Suprapubic skin (tissue), 4 donors: ENCODE measurements around the gene PHF1. TPM values are rescaled to one million over a fixed set of nuclear protein-coding genes. Genes with fewer than 3 reads are reported as not detected.
"Not testable (repeated sequence)": the region's sequence is repeated elsewhere in the genome, so short reads cannot be mapped to it uniquely, and the experiment has no call there.

ENCODE experiments used
- DNase-seq, 2 donors: peaks; one replicate each; pipeline ENCODE4 v3.0.0-alpha.2; 2019; ENCODE audit warnings: low spot score in 2 of 2
- H3K27ac ChIP-seq: fragments of 200-600 bp; sonication (generic); one replicate; pipeline ENCODE4 v1.5.1; 2019
- H3K27me3 ChIP-seq: fragments of 200-600 bp; sonication (generic); one replicate; pipeline ENCODE4 v1.5.1; 2019
- H3K36me3 ChIP-seq: fragments of 200-600 bp; sonication (generic); one replicate; pipeline ENCODE4 v1.5.1; 2019
- H3K4me1 ChIP-seq: fragments of 200-600 bp; sonication (generic); one replicate; pipeline ENCODE4 v1.5.1; 2019
- H3K4me3 ChIP-seq: fragments of 200-600 bp; sonication (generic); one replicate; pipeline ENCODE4 v1.5.1; 2019; ENCODE audit warnings: mild to moderate bottlenecking
- H3K9me3 ChIP-seq: fragments of 200-600 bp; sonication (generic); one replicate; pipeline ENCODE4 v1.5.1; 2019
- EP300 ChIP-seq: sonication (generic); formaldehyde crosslinking; IDR thresholded peaks from one replicate; pipeline ENCODE4 v1.6.1; 2017; ENCODE audit warnings: antibody characterized with exemption
- POLR2A ChIP-seq, 2 donors: fragments of 450-650 bp; IDR thresholded peaks; one replicate each; pipeline ENCODE4 v1.6.1; 2017; ENCODE audit warnings: antibody characterized with exemption in 2 of 2, mild to moderate bottlenecking in 2 of 2, moderate library complexity in 2 of 2
- POLR2AphosphoS5 ChIP-seq, 3 donors: sonication (generic); formaldehyde crosslinking; IDR thresholded peaks; one replicate each; pipeline ENCODE4 v1.6.1; 2017; ENCODE audit warnings: antibody characterized with exemption in 3 of 3
- WGBS: methylation state at CpG from one replicate; pipeline ENCODE4 v1.1.5; 2018; 5-methylcytosine and 5-hydroxymethylcytosine counted together
- total RNA-seq, 4 donors: library from RNA; depleted of rRNA; stranded (reverse); fragments of >200 nt; gene quantifications; one replicate each; pipeline ENCODE4 v1.1.0, GENCODE V29; 2016
- TF ChIP-seq, protein P1 (sequence below), 2 donors: fragments of 200-600 bp in 1 of 2; fragments of 450-650 bp in 1 of 2; sonication (generic) in 1 of 2; IDR thresholded peaks; one replicate each; pipeline ENCODE4 v1.5.1; 2016 to 2019; ENCODE audit warnings: antibody characterized with exemption in 2 of 2, mild to moderate bottlenecking in 1 of 2, moderate library complexity in 1 of 2

The PHF1 gene
- 100 to 1,000 TPM in 1 of 4 donors, 10 to 100 TPM in 3; 35.9 to 102 (median 48.6) TPM for total RNA-seq

DNA sequence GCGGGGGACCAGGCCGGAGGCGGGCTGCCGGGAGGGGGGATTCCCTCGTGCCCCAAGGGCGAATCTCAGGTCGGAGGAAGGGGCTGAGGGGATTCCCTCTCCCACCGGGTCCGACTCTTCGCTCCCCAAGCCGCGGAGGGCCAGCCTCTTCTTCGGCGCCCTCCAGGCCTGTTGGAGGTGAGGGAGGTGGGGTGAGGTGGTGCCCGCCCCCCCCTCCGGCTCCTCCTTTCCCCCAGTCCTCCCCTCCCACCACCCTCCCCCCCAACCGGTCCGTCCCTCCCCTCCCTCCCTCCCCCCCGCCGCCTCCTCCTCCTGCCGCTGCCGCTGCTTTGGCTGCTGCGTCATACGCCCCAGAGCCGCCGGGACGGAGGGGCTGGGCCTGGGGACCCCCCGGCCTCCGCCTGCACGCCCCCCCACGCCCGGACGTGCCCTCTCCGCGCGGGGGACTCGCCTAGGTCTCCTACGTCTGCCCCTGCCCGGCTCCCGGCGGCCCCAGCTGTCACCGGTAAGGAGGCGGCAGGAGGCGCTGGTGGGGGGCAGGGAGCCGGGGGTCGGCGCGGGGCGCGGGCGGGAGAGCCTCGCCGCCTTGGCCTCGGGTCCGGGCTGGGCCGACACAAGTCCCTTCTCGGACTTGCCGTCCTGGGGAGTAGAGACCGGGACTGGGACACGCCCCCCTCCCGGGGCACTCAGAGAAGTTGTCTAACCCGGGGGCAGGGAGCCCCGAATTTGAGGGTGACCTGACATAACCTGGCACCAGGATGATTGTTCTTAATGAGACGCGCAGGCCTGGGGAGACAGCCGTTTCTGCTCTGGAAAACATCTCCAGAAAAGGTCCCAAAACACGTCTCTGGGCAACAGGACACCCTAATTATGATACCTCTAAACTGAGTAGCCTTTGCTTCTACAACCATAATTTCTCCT lies at the start of gene PHF1:
PHF1 (plus strand) TSS at position 304 of the 921 bp plus-strand sequence. CDS start 1,250 bp downstream, outside the sequence.
- peak in 1 of 2 donors; percentile 89 for DNase-seq
- Histone ChIP-seq H3K9me3 (no peaks in the 10 kb centered on the region), H3K27me3 (no peaks in the 10 kb centered on the region), H3K4me1 (peaks cover 37% of the 10 kb centered on the region), H3K4me3 (peak within 1 kb of the TSS; percentile 99), H3K36me3 (peaks cover 39% of the 10 kb centered on the region), H3K27ac (peak within 1 kb of the TSS; percentile 98)
- 0% methylated on average over 26 of the region's 67 CpGs for WGBS
- TF ChIP-seq POLR2A (IDR thresholded peaks at IDR 0.05) (no peak), POLR2AphosphoS5 (IDR thresholded peaks at IDR 0.05) (no peak), EP300 (no peak)
- TF ChIP-seq, protein P1, sequence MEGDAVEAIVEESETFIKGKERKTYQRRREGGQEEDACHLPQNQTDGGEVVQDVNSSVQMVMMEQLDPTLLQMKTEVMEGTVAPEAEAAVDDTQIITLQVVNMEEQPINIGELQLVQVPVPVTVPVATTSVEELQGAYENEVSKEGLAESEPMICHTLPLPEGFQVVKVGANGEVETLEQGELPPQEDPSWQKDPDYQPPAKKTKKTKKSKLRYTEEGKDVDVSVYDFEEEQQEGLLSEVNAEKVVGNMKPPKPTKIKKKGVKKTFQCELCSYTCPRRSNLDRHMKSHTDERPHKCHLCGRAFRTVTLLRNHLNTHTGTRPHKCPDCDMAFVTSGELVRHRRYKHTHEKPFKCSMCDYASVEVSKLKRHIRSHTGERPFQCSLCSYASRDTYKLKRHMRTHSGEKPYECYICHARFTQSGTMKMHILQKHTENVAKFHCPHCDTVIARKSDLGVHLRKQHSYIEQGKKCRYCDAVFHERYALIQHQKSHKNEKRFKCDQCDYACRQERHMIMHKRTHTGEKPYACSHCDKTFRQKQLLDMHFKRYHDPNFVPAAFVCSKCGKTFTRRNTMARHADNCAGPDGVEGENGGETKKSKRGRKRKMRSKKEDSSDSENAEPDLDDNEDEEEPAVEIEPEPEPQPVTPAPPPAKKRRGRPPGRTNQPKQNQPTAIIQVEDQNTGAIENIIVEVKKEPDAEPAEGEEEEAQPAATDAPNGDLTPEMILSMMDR (IDR thresholded peaks at IDR 0.05), result no peak

DNA sequence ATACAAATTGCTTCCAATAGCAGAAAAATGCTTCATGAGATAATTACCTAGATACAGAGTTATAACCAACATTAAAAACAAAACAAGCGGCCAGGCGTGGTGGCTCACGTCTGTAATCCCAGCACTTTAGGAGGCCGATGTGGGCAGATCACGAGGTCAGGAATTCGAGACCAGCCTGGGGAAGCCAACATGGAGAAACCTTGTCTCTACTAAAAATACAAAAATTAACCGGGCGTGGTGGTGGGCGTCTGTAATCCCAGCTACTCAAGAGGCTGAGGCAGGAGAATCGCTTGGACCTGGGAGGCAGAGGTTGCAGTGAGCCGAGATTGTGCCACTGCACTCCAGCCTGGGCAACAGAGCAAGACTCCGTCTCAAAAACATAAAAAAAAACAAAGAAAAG lies 47.3 kb upstream of the PHF1 start:
- not testable (repeated sequence) for H3K4me1 ChIP-seq, H3K4me3 ChIP-seq, H3K27me3 ChIP-seq, H3K27ac ChIP-seq, H3K9me3 ChIP-seq, DNase-seq, H3K36me3 ChIP-seq
- WGBS, result 88% methylated on average over 12 of the region's 12 CpGs

DNA sequence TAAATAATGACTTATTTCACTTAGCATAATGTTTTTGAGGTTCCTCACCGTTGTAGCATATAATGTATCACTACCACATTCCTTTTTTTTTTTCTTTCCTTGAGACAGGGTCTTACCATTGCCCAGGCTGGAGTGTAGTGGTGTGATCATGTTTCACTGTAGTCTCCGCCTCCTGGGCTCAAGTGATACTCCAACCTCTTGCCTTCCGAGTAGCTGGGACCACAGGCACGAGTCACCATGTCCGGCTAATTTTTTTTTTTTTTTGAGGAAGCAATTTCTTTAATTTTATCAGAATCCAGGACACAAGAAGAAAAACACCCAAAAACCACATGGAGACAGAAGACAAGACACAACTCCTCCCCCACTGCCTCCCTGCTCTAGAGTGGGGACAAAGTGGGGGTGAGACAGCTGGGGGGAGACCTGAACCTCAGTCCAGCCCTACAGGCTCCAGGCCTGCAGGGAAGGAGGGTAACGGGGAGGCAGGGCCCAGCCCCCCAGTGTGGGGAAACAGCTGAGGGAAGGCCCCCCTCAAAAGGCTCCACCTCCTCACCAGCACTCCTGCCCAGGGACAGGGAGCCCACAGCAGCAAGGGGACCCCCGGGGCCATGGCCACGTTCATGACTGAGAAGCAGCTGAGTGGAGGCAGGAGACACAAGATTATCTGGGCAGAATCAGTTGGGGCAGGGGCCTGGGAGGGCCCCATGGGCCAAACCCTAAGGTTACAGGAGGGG lies 46.2 kb upstream of the PHF1 start:
- 47% methylated on average over 5 of the region's 8 CpGs for WGBS
- H3K9me3 ChIP-seq, H3K36me3 ChIP-seq, DNase-seq, H3K4me1 ChIP-seq, H3K27me3 ChIP-seq, H3K4me3 ChIP-seq, H3K27ac ChIP-seq: not testable (repeated sequence)

DNA sequence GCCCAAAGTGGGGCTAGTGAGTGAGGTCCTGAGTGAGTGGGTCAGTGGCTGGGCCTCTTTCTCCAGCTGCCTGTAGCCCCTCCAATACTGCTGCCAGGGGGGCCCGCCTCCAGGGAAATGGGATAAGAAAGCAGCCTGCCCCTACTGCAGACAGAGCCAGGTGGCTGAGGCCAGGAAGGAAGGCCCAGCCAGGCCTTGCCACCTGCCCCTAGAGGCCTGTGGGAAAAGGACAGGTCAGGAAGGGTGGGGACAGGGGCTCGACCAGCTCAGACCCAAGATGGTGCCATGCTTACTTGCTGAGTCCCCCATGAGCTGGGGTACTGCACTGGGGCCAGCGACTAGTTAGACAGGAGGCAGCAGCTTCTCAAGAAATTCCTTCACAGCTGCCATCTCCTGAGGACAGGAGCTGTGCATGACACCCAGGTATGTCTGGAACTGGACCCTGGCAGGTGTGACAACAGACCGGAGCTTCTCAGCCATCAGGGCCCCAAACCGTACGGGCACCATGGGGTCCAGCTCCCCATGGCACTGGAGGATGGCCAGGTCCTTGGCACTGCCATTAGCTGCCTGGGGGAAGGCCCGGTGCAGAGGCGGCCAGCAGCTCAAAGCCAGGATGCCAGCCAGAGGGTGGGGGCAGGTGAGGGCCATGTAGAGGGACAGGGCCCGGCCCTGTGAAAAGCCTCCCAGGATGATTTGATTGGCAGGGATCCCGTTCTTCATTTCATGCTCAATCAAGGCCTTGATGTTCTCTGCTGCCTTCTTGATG lies 45.4 kb upstream of the PHF1 start:
- H3K27me3 ChIP-seq, H3K9me3 ChIP-seq, H3K36me3 ChIP-seq, DNase-seq, H3K27ac ChIP-seq, H3K4me1 ChIP-seq, H3K4me3 ChIP-seq: not testable (repeated sequence)
- WGBS, result 81% methylated on average over 5 of the region's 10 CpGs

DNA sequence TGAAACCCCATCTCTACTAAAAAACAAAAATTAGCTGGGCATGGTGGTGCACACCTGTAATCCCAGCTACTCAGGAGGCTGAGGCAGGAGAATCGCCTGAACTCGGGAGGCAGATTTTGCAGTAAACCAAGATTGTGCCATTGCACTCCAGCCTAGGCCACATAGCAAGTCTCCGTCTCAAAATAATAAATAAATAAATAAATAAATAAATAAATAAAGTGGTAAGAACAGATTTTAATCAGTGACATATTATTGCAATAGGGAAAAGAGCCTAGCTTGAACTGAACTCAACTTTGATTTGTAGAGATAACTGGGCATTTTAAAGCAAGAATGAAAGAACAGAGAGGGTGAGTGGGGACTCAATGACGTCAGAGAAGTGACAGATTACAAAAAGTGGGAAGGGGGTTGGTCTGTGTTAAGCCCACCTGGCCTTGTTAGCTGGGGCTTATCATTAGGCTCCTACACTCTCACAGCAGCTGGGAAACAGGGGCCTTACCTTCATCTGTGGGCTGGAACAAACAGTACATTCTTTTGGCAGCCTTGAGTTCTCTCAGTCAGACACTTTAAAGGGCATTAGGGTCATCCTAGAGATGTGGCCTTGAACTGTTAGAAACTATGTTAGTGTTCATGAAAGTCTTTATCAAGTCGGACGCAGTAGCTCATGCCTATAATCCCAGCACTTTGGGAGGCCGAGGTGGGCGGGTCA lies 43.7 kb upstream of the PHF1 start:
- H3K4me3 ChIP-seq, result no peak overlapping the region
- no peaks in the 10 kb centered on the region for H3K36me3 ChIP-seq
- no peaks in the 10 kb centered on the region for H3K9me3 ChIP-seq
- TF ChIP-seq EP300 (no peak), POLR2AphosphoS5 (IDR thresholded peaks at IDR 0.05) (no peak), POLR2A (IDR thresholded peaks at IDR 0.05) (no peak)
- TF ChIP-seq, protein P1 (IDR thresholded peaks at IDR 0.05), result no peak
- no peaks in the 10 kb centered on the region for H3K4me1 ChIP-seq
- H3K27me3 ChIP-seq, result no peaks in the 10 kb centered on the region
- 88% methylated on average over 8 of the region's 8 CpGs for WGBS
- H3K27ac ChIP-seq, result no peak overlapping the region
- no peak for DNase-seq

DNA sequence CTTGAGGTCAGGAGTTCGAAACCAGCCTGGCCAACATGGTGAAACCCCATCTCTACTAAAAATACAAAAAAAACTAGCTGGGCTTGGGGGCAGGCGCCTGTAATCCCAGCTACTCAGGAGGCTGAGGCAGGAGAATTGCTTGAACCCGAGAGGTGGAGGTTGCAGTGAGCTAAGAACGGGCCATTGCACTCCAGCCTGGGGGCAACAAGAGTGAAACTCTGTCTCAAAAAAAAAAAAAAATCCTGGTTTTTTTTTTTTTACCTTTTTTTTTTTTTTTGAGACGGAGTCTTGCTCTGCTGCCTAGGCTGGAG lies 43.1 kb upstream of the PHF1 start:
- not testable (repeated sequence) for H3K36me3 ChIP-seq, H3K27ac ChIP-seq, H3K4me1 ChIP-seq, DNase-seq, H3K27me3 ChIP-seq, H3K4me3 ChIP-seq, H3K9me3 ChIP-seq
- WGBS, result 94% methylated on average over 5 of the region's 5 CpGs

DNA sequence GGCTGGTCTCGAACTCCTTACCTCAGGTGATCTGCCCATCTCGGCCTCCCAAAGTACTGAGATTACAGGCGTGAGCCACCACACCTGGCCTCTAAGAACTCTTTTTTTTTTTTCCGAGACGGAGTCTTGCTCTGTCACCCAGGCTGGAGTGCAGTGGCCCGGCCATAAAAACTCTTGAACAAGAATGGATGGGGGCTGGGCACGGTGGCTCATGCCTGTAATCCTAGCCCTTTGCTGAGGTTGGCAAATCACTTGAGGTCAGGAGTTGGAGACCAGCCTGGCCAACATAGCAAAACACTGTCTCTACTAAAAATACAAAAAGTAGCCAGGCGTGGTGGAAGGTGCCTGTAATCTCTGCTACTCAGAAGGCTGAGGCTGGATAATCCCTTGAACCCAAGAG lies 38.9 kb upstream of the PHF1 start:
- 91% methylated on average over 8 of the region's 8 CpGs for WGBS

More for the DNA sequence above, 38.9 kb upstream of the PHF1 start:
- not testable (repeated sequence) for DNase-seq, H3K27ac ChIP-seq, H3K27me3 ChIP-seq, H3K9me3 ChIP-seq, H3K36me3 ChIP-seq, H3K4me3 ChIP-seq
- peaks cover 32% of the 10 kb centered on the region for H3K4me1 ChIP-seq
